GM12872 (cell line): Measurements from ENCODE around the gene IST1.

Source experiments
- CTCF ChIP-seq: IDR thresholded peaks from 3 replicates; pipeline ENCODE4 v1.5.1; 2011; ENCODE audit warnings: low read depth, mild to moderate bottlenecking, low read length, moderate library complexity; ENCODE audit not compliant: insufficient read depth

Gene IST1

GRCh38 chr16:71971571-71971970, 76.2 kb downstream of the IST1 start:
- TF ChIP-seq CTCF, result no peak

GRCh38 chr16:71972356-71972755, 77.0 kb downstream of the IST1 start:
- no peak for TF ChIP-seq CTCF

GRCh38 chr16:71973001-71973400, 77.7 kb downstream of the IST1 start:
- TF ChIP-seq CTCF, result no peak

GRCh38 chr16:71974068-71974818, 78.9 kb downstream of the IST1 start:
- TF ChIP-seq CTCF, result no peak
